PFSK-1 (cell line): ENCODE data around the gene C5orf63.

ENCODE experiments used
- FOXP2 ChIP-seq: optimal IDR thresholded peaks from 2 replicates; pipeline ENCODE3; 2011; ENCODE audit warnings: borderline replicate concordance, control low read depth, inconsistent platforms; ENCODE audit not compliant: insufficient read depth; ENCODE audit errors: extremely low read length, extremely low read depth
- POLR2AphosphoS5 ChIP-seq: IDR thresholded peaks from 2 replicates; pipeline ENCODE4 v1.6.1; 2012; ENCODE audit warnings: low read depth, mild to moderate bottlenecking, control low read depth, low read length, moderate library complexity
- SIN3A ChIP-seq: IDR thresholded peaks from 2 replicates; pipeline ENCODE4 v1.6.1; 2012; ENCODE audit warnings: mild to moderate bottlenecking, low read length, moderate library complexity, borderline replicate concordance; ENCODE audit not compliant: insufficient read depth
- TAF1 ChIP-seq: IDR thresholded peaks from 2 replicates; pipeline ENCODE4 v1.6.1; 2012; ENCODE audit warnings: low read length, control low read depth, borderline replicate concordance; ENCODE audit not compliant: insufficient read depth
- TF ChIP-seq, protein P1 (sequence below), 2 experiments: IDR thresholded peaks; 2 replicates each; pipeline versions ENCODE4 v1.6.1 to v1.8.0; 2011 to 2012; ENCODE audit warnings: low read depth in 2 of 2, low read length in 2 of 2, control low read depth in 1 of 2, inconsistent platforms in 1 of 2, mild to moderate bottlenecking in 1 of 2, moderate library complexity in 1 of 2; ENCODE audit not compliant: insufficient read depth in 1 of 2

C5orf63 gene

DNA sequence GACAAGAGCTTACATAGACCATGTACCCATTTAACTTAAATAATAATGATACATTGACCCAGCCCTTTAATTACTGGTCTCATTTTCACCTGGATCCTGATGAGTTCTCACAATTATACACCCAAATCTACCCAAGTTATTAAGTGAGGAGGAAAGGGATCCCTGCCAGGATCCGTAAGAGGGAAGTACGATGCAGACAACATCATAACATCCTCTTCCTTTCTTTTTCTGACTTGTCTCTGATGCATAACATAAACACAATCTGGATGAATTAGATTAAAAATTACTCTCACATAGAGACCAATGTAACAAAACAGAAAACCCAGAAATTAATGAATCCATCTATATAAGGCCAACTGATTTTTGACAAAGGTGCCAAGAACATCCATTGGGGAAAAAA, 59.9 kb downstream of the C5orf63 start:
- no peak for TF ChIP-seq TAF1
- no peak for TF ChIP-seq FOXP2
- no peak for TF ChIP-seq POLR2AphosphoS5
- TF ChIP-seq, protein P1, sequence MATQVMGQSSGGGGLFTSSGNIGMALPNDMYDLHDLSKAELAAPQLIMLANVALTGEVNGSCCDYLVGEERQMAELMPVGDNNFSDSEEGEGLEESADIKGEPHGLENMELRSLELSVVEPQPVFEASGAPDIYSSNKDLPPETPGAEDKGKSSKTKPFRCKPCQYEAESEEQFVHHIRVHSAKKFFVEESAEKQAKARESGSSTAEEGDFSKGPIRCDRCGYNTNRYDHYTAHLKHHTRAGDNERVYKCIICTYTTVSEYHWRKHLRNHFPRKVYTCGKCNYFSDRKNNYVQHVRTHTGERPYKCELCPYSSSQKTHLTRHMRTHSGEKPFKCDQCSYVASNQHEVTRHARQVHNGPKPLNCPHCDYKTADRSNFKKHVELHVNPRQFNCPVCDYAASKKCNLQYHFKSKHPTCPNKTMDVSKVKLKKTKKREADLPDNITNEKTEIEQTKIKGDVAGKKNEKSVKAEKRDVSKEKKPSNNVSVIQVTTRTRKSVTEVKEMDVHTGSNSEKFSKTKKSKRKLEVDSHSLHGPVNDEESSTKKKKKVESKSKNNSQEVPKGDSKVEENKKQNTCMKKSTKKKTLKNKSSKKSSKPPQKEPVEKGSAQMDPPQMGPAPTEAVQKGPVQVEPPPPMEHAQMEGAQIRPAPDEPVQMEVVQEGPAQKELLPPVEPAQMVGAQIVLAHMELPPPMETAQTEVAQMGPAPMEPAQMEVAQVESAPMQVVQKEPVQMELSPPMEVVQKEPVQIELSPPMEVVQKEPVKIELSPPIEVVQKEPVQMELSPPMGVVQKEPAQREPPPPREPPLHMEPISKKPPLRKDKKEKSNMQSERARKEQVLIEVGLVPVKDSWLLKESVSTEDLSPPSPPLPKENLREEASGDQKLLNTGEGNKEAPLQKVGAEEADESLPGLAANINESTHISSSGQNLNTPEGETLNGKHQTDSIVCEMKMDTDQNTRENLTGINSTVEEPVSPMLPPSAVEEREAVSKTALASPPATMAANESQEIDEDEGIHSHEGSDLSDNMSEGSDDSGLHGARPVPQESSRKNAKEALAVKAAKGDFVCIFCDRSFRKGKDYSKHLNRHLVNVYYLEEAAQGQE (IDR thresholded peaks at IDR 0.05; ENCODE audit: insufficient read depth in 1 of 2, low read depth in 2 of 2, low read length in 2 of 2) = no peak
- no peak for TF ChIP-seq SIN3A

DNA sequence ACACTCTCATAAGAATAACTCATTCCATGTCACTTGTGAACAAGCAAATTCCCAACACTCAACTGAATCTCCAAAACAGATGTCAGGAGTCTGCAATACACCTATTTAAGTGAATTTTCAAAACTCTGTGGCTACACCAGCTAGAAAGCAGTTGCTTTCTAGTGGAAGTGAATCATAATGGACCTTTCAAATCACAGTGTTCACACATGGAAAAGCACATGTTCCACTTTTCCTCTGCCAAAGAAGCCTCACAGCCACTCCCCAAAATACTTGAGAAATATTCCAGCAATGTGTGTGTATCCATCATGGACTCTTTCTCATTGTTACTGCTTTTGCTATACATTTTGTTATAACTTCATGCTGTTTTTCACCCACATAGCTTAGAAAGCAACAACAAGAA, 60.4 kb downstream of the C5orf63 start:
- TF ChIP-seq TAF1 (no peak), SIN3A (no peak)
- TF ChIP-seq, protein P1 (IDR thresholded peaks at IDR 0.05; ENCODE audit: insufficient read depth in 1 of 2, low read depth in 2 of 2, low read length in 2 of 2) = no peak

DNA sequence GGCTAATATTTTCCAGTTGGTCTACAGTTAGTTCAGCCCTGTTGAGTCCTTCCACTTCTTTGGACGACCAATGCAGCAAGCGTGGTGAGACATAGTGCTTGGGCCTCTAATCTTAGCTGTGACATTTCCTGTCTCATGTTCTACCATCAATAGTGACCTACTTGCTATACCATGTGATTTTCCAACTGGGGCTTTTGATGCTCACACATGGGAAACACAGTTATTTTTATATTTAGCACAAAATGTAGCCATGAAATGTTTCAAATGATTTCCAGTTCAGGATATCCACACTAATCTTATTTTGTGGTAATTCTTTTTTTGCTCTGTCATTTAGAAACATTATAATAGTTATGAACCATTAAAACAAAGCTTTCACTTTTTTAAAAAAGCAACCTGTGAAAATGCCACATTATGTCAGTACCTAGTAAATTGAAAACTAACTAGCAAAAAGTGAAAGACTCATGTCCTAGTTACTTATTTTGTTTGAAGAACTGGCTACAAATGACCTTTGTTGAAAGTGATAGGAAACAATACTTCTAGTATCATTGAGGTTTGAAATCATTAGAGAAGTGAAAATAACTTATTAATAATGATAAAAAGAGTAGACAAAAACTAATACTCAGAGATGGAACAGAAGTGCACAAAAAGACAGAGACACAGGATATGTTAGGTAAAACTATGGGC, 61.2 kb downstream of the C5orf63 start:
- TF ChIP-seq SIN3A (no peak), FOXP2 (no peak), POLR2AphosphoS5 (no peak), TAF1 (no peak)
- TF ChIP-seq, protein P1 (IDR thresholded peaks at IDR 0.05; ENCODE audit: insufficient read depth in 1 of 2, low read depth in 2 of 2, low read length in 2 of 2) = no peak

DNA sequence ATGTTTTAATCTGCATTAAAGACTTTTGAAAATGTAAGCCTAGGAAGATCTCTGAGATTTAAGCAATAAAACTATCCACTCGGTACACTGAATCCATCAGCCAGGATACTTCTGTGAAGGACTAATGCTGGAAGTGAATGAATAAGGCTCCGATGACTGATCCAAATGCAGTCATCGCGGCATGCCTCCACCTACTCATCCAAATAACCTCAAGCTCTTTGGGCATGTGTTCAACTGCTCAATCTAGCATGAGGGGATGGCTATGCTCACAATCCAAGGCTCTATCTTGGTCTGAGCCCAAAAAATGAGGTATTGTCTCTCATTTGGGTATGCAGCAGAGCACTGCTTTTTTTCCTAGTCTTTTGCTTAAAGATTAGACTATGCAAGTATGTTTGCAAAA, 62.1 kb downstream of the C5orf63 start:
- no peak for TF ChIP-seq SIN3A
- TF ChIP-seq POLR2AphosphoS5 = no peak
- TF ChIP-seq TAF1 = no peak
- no peak for TF ChIP-seq FOXP2
- TF ChIP-seq, protein P1 (IDR thresholded peaks at IDR 0.05; ENCODE audit: insufficient read depth in 1 of 2, low read depth in 2 of 2, low read length in 2 of 2) = no peak

DNA sequence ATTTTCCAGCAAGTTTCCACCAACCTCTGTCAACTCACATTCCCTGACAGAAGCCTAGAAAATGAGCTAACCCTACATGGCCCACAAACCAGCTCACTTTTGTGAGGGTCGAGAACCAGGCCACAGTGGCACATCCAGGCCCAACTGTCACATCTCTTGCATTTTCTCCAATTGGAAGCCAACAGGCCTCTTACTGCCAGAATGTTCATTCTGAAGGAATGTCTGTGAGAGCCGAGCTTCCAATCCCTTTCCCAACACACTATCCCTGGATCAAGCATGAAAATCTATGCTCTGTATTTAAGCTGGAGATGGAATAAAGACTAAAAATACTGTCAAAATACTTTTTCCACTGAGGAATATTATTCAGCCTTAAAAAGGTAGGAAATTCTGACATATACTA, 62.9 kb downstream of the C5orf63 start:
- TF ChIP-seq FOXP2 (no peak), POLR2AphosphoS5 (no peak), SIN3A (no peak), TAF1 (no peak)
- TF ChIP-seq, protein P1 (IDR thresholded peaks at IDR 0.05; ENCODE audit: insufficient read depth in 1 of 2, low read depth in 2 of 2, low read length in 2 of 2) = no peak
